CD14-positive monocyte (primary cell): ENCODE measurements around the gene C22orf23. TPM values are rescaled to one million over a fixed set of nuclear protein-coding genes. Genes with fewer than 3 reads are reported as not detected.

Experiments used
- DNase-seq, 3 donors: peaks; one replicate each; pipeline ENCODE4 v3.0.0-alpha.2; 2011 to 2022
- H2AFZ ChIP-seq: 2 replicates; pipeline ENCODE4 v1.6.0; 2012; ENCODE audit warnings: mild to moderate bottlenecking, low read depth, low read length, inconsistent platforms; ENCODE audit not compliant: insufficient read depth, poor library complexity, severe bottlenecking
- H3K27ac ChIP-seq, 2 donors: 1 replicate in 1 of 2; 2 replicates in 1 of 2; pipeline ENCODE4 v1.5.1; 2012 to 2013; ENCODE audit warnings: low read length in 2 of 2, control low read depth in 1 of 2, inconsistent platforms in 1 of 2, low read depth in 1 of 2, mild to moderate bottlenecking in 1 of 2
- H3K27me3 ChIP-seq, 2 donors: one replicate each; pipeline versions ENCODE4 v1.6.0 to v1.6.1; 2011 to 2013; ENCODE audit warnings: low read length in 2 of 2; ENCODE audit not compliant: control insufficient read depth in 2 of 2, insufficient read depth in 2 of 2
- H3K36me3 ChIP-seq, 2 donors: replicated peaks in 1 of 2; 1 replicate in 1 of 2; 2 replicates in 1 of 2; pipeline versions ENCODE4 v1.5.1 to v1.6.1; 2012 to 2013; ENCODE audit warnings: low read length in 2 of 2, control low read depth in 1 of 2, inconsistent platforms in 1 of 2, mild to moderate bottlenecking in 1 of 2; ENCODE audit not compliant: insufficient read depth in 2 of 2, control insufficient read depth in 1 of 2
- H3K4me1 ChIP-seq, 2 donors: 1 replicate in 1 of 2; 2 replicates in 1 of 2; pipeline versions ENCODE4 v1.5.1 to v1.6.1; 2012 to 2013; ENCODE audit warnings: low read length in 2 of 2, control low read depth in 1 of 2, inconsistent platforms in 1 of 2, mild to moderate bottlenecking in 1 of 2, moderate library complexity in 1 of 2; ENCODE audit not compliant: insufficient read depth in 2 of 2, control insufficient read depth in 1 of 2
- H3K4me2 ChIP-seq: replicated peaks from 2 replicates; pipeline ENCODE3; 2012; ENCODE audit warnings: low read length, moderate library complexity, mild to moderate bottlenecking; ENCODE audit not compliant: poor library complexity, severe bottlenecking; ENCODE audit errors: extremely low read depth
- H3K4me3 ChIP-seq, 3 experiments: fragments of 200-600 bp in 1 of 3; sonication (generic) in 1 of 3; replicated peaks in 1 of 3; 1 replicate in 2 of 3; 2 replicates in 1 of 3; pipeline ENCODE4 v1.5.1; 2011 to 2013; ENCODE audit warnings: low read length in 3 of 3, mild to moderate bottlenecking in 3 of 3, control low read depth in 2 of 3, low read depth in 2 of 3, inconsistent platforms in 1 of 3, moderate library complexity in 1 of 3
- H3K79me2 ChIP-seq: 2 replicates; pipeline ENCODE4 v1.6.0; 2012; ENCODE audit warnings: mild to moderate bottlenecking, control low read depth, inconsistent platforms, low read length, moderate library complexity; ENCODE audit not compliant: insufficient read depth
- H3K9ac ChIP-seq: 2 replicates; pipeline ENCODE4 v1.6.0; 2017; ENCODE audit warnings: low read length, mild to moderate bottlenecking; ENCODE audit not compliant: insufficient read depth, poor library complexity, severe bottlenecking
- H3K9me3 ChIP-seq, 2 donors: replicated peaks in 1 of 2; 1 replicate in 1 of 2; 2 replicates in 1 of 2; pipeline versions ENCODE4 v1.5.1 to v1.6.1; 2012 to 2013; ENCODE audit warnings: low read length in 2 of 2, control low read depth in 1 of 2; ENCODE audit not compliant: control insufficient read depth in 1 of 2, insufficient read depth in 1 of 2
- H4K20me1 ChIP-seq: 2 replicates; pipeline ENCODE4 v1.6.0; 2012; ENCODE audit warnings: mild to moderate bottlenecking, low read length, control low read depth, moderate library complexity; ENCODE audit not compliant: insufficient read depth
- H3K27ac Mint-ChIP-seq, 7 donors: one replicate each; pipeline ENCODE4 v1.8.0; 2020; ENCODE audit warnings: mild to moderate bottlenecking in 7 of 7, mixed read lengths in 7 of 7, moderate library complexity in 6 of 7, inconsistent platforms in 2 of 7
- H3K27me3 Mint-ChIP-seq, 3 donors: one replicate each; pipeline ENCODE4 v1.8.0; 2021 to 2022; ENCODE audit warnings: low read depth in 3 of 3, mild to moderate bottlenecking in 3 of 3, mixed read lengths in 3 of 3, moderate library complexity in 3 of 3, inconsistent platforms in 1 of 3
- H3K36me3 Mint-ChIP-seq, 2 donors: one replicate each; pipeline ENCODE4 v1.8.0; 2020; ENCODE audit warnings: mixed read lengths in 2 of 2, inconsistent platforms in 1 of 2, mild to moderate bottlenecking in 1 of 2
- H3K4me1 Mint-ChIP-seq: one replicate; pipeline ENCODE4 v1.8.0; 2020; ENCODE audit warnings: mild to moderate bottlenecking, mixed read lengths
- H3K4me3 Mint-ChIP-seq, 2 donors: one replicate each; pipeline ENCODE4 v1.8.0; 2020; ENCODE audit warnings: mild to moderate bottlenecking in 2 of 2, mixed read lengths in 2 of 2, moderate library complexity in 1 of 2
- H3K9me3 Mint-ChIP-seq, 7 donors: one replicate each; pipeline ENCODE4 v1.8.0; 2020 to 2022; ENCODE audit warnings: mixed read lengths in 7 of 7, mild to moderate bottlenecking in 6 of 7, moderate library complexity in 6 of 7, inconsistent platforms in 2 of 7
- CTCF ChIP-seq: fragments of 200-600 bp; IDR thresholded peaks from one replicate; pipeline ENCODE4 v1.8.0; 2022; ENCODE audit warnings: antibody characterized with exemption, mild to moderate bottlenecking
- WGBS: methylation state at CpG from one replicate; pipeline ENCODE4 v1.1.5; 2013; ENCODE audit warnings: missing lambda C conversion rate; ENCODE audit not compliant: insufficient coverage; 5-methylcytosine and 5-hydroxymethylcytosine counted together
- intact Hi-C, 2 donors: fragments of 100-400 bp; cut with micrococcal nuclease; formaldehyde crosslinking; loops; one replicate each; pipeline versions ENCODE4 v1.15.0 to v1.15.1; 2023
- polyA plus RNA-seq, 3 donors: library from polyadenylated mRNA; depleted of rRNA in 1 of 3; unstranded in 2 of 3; stranded (reverse) in 1 of 3; fragments of 300-500 nt in 2 of 3; fragments of >200 nt in 1 of 3; fragmentation: Illumina TruSeq in 2 of 3; gene quantifications; 1 replicate in 2 of 3; 2 replicates in 1 of 3; pipeline ENCODE4 v1.2.3, GENCODE V29; 2012 to 2021

The C22orf23 gene
- polyA plus RNA-seq, 3 donors, result not detected

- H3K27me3 ChIP-seq, result no peaks in the 10 kb centered on the region
- Mint-ChIP-seq H3K4me3 (no peak overlapping the region), H3K27ac (no peak overlapping the region), H3K27me3 (peaks cover 0 to 3% (median 2%) of the 10 kb centered on the region in 3 donors), H3K9me3 (no peaks in the 10 kb centered on the region), H3K4me1 (peaks cover 3% of the 10 kb centered on the region), H3K36me3 (no peaks in the 10 kb centered on the region)
- H3K4me1 ChIP-seq, result no peaks in the 10 kb centered on the region
- H3K4me3 ChIP-seq, result no peak overlapping the region
- WGBS, result 95% methylated on average over 7 of the region's 14 CpGs
- H3K79me2 ChIP-seq, result no peaks in the 10 kb centered on the region
- no peaks in the 10 kb centered on the region for H4K20me1 ChIP-seq
- H3K9me3 ChIP-seq, result no peaks in the 10 kb centered on the region
- H2AFZ ChIP-seq, result no peak overlapping the region
- no peak overlapping the region for H3K9ac ChIP-seq
- DNase-seq, result no peak
- H3K4me2 ChIP-seq, result no peak overlapping the region
- intact Hi-C loops, result no loop called here
- H3K27ac ChIP-seq, result no peak overlapping the region
- H3K36me3 ChIP-seq, result no peaks in the 10 kb centered on the region
- no peak for TF ChIP-seq CTCF
Observed at GRCh38 chr22:37989146-37990045, 36.0 kb upstream of the C22orf23 start.

GRCh38 chr22:37986371-37986770 lies 33.0 kb upstream of the C22orf23 start:
- Histone ChIP-seq H3K4me2 (no peak overlapping the region), H3K9ac (no peak overlapping the region), H3K36me3 (no peaks in the 10 kb centered on the region), H3K4me1 (no peaks in the 10 kb centered on the region), H3K9me3 (no peaks in the 10 kb centered on the region), H3K79me2 (no peaks in the 10 kb centered on the region), H3K27ac (no peak overlapping the region), H4K20me1 (no peaks in the 10 kb centered on the region), H3K4me3 (no peak overlapping the region), H3K27me3 (no peaks in the 10 kb centered on the region), H2AFZ (no peak overlapping the region)
- intact Hi-C loops, result no loop called here
- TF ChIP-seq CTCF, result no peak
- peaks cover 0 to 1% (median 0%) of the 10 kb centered on the region in 7 donors for H3K9me3 Mint-ChIP-seq
- no peak overlapping the region for H3K27ac Mint-ChIP-seq
- H3K4me1 Mint-ChIP-seq, result peaks cover 9% of the 10 kb centered on the region
- WGBS, result no CpG with 5 or more reads among the region's 7 CpGs
- H3K4me3 Mint-ChIP-seq, result no peak overlapping the region
- H3K36me3 Mint-ChIP-seq, result no peaks in the 10 kb centered on the region
- H3K27me3 Mint-ChIP-seq, result peaks cover 0 to 2% (median 0%) of the 10 kb centered on the region in 3 donors
- no peak for DNase-seq
